RWPE1 (cell line): ENCODE measurements around the gene CNTNAP1.

ENCODE experiments used
- CTCF ChIA-PET: fragments of 350-600 bp; sonication (Branson Sonifier 250); formaldehyde crosslinking; extraction: SDS; loops from one replicate; lab custom pipeline; 2021; lab: Yijun Ruan, JAX
- POLR2A ChIA-PET: fragments of 400-600 bp; formaldehyde crosslinking; extraction: SDS; loops from one replicate; lab custom pipeline; 2020; ENCODE audit warnings: antibody characterized with exemption; ENCODE audit not compliant: low non-redundant PET; lab: Yijun Ruan, JAX
- DNase-seq: peaks from one replicate; pipeline ENCODE4 v3.0.0; 2012; ENCODE audit warnings: low spot score
- H3K27ac ChIP-seq: fragments of 450-650 bp; 2 replicates; pipeline ENCODE4 v1.5.1; 2017
- TF ChIP-seq, protein P1 (sequence below): fragments of 450-650 bp; conservative IDR thresholded peaks from 2 replicates; pipeline ENCODE4 v1.5.1; 2017; ENCODE audit warnings: low read depth, mild to moderate bottlenecking

Gene CNTNAP1

DNA sequence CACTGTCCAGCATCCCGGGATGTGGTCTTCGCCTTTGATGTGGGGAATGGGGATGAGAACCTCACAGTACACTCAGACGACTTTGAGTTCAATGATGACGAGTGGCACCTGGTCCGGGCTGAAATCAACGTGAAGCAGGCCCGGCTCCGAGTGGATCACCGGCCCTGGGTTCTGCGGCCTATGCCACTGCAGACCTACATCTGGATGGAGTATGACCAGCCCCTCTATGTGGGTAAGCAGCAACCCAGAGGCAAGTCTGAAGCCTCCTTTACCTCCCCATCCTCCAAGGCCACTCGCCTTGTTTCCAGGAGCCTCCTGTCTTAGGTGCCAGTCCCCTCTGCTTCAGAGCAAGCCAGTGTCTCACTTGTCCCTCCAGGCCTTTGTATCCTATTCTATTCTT, 10.2 kb downstream of the CNTNAP1 start:
- DNase-seq, result no peak
- H3K27ac ChIP-seq, result no peak overlapping the region
- ChIA-PET POLR2A (interaction anchor here (0.5 kb wide), 1 partner anchor 34 kb away, joined by 8 read pairs; no protein-coding TSS in a partner anchor), CTCF (interaction anchor here (0.6 to 0.7 kb wide), 2 partner anchors 87 to 591 kb away, joined by 3 to 6 read pairs; no protein-coding TSS in a partner anchor)
- TF ChIP-seq, protein P1, sequence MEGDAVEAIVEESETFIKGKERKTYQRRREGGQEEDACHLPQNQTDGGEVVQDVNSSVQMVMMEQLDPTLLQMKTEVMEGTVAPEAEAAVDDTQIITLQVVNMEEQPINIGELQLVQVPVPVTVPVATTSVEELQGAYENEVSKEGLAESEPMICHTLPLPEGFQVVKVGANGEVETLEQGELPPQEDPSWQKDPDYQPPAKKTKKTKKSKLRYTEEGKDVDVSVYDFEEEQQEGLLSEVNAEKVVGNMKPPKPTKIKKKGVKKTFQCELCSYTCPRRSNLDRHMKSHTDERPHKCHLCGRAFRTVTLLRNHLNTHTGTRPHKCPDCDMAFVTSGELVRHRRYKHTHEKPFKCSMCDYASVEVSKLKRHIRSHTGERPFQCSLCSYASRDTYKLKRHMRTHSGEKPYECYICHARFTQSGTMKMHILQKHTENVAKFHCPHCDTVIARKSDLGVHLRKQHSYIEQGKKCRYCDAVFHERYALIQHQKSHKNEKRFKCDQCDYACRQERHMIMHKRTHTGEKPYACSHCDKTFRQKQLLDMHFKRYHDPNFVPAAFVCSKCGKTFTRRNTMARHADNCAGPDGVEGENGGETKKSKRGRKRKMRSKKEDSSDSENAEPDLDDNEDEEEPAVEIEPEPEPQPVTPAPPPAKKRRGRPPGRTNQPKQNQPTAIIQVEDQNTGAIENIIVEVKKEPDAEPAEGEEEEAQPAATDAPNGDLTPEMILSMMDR, result no peak

DNA sequence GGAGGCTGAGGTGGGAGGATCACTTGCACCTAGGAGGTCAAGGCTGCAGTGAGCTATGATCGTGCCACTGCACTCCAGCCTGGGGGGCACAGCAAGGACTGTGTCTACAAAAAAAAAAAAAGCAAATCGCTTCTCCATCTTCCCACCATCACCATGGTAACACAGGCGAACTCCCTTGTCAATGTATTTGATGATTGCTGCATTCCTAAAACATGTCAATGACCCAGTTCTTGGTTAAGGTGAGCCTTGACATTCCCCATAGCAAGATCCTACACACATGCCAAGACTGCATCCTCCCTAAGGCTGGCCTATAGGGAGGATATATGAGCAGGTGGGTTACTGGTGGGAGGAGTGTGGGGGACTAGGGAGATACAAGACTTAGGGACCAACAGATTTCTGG, 12.2 kb downstream of the CNTNAP1 start:
- CTCF ChIA-PET, result no interaction called here
- POLR2A ChIA-PET, result no interaction called here
- TF ChIP-seq, protein P1, result no peak

DNA sequence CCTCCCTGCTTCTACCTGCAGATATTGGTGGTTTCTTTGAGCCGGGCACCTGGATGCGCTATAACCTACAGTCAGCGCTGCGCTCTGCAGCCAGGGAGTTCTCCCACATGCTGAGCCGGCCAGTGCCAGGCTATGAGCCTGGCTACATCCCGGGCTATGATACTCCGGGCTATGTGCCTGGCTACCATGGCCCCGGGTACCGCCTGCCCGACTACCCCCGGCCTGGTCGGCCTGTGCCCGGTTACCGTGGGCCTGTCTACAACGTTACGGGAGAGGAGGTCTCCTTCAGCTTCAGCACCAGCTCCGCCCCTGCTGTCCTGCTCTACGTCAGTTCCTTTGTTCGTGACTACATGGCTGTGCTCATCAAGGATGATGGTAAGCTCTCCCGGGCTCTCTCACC, 13.2 kb downstream of the CNTNAP1 start:
- ChIA-PET POLR2A (no interaction called here), CTCF (interaction anchor here (0.6 to 0.7 kb wide), 2 partner anchors 125 to 720 kb away, joined by 3 to 6 read pairs; no protein-coding TSS in a partner anchor)
- TF ChIP-seq, protein P1, result no peak
- H3K27ac ChIP-seq, result 0 out of 2 replicates have a peak overlapping the region, but pooled peaks have one; percentile 19
- DNase-seq, result no peak

More for the DNA sequence above, 12.2 kb downstream of the CNTNAP1 start:
- no peak overlapping the region for H3K27ac ChIP-seq
- no peak for DNase-seq

DNA sequence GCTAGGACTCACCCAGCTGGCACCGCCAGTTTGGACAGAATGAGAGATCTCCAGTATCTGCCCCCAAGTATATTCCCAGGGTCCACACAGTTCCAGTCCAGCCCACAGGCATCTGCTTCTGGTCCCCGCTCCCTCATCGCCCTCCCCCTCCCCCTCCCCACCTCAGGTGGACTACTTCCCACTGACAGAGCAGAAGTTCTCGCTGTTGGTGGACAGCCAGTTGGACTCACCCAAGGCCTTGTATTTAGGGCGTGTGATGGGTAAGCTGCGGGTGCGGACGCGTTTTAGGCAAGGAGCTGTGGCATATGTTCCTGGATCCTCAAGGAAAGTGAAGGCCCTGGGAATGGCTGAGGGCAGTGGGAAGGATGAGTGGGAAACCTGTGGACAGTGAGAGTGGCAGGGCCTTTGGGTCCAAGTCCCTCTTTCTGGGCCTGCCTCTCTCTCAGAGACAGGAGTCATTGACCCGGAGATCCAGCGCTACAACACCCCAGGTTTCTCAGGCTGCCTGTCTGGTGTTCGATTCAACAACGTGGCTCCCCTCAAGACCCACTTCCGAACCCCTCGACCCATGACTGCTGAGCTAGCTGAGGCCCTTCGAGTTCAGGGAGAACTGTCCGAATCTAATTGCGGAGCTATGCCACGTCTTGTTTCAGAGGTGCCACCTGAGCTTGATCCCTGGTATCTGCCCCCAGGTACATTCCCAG, 14.9 kb downstream of the CNTNAP1 start:
- ChIA-PET POLR2A (no interaction called here), CTCF (interaction anchor here (0.8 kb wide), 1 partner anchor 144 kb away, joined by 3 read pairs; no protein-coding TSS in a partner anchor)
- DNase-seq, result no peak
- peak overlapping the region; percentile 28; the same call in 1 of the 2 replicates for H3K27ac ChIP-seq
- TF ChIP-seq, protein P1, result no peak

DNA sequence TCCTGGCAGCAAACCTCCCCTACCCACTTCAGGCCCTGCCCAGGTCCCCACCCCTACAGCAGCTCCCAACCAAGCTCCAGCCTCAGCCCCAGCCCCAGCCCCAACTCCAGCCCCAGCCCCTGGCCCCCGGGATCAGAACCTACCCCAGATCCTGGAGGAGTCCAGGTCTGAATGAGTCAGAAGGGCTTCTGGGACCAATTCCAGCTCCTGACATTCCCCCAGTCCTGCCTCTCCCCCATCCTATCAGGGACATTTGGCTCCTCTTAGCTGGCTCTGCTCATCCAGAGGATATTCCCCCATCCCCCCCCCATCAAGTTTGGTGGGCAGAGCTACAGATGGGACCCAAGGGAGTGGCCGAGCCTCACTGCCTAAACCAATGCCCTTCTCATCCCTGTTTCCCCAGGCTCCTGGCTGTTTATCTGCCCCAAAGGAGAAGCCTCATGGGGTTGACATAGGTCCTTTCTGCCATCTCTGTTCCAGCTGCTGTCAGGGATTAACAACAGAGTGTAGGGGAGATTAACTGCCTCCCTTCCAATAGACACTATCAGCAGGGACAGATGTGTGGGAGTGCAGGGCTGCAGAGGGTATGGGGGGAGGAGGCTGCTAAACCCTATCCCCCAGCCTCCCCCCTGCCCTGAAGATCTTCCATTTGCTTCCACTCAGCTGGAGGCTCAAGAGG, 16.5 kb downstream of the CNTNAP1 start:
- ChIA-PET CTCF (interaction anchor here (0.6 to 1.0 kb wide), 2 partner anchors 120 to 675 kb away, joined by 3 to 4 read pairs; no protein-coding TSS in a partner anchor), POLR2A (interaction anchor here (0.6 kb wide), 1 partner anchor 9 kb away, joined by 4 read pairs; no protein-coding TSS in a partner anchor)
- TF ChIP-seq, protein P1, result no peak
- DNase-seq, result peak; percentile 52
- peak overlapping the region; percentile 59 for H3K27ac ChIP-seq

DNA sequence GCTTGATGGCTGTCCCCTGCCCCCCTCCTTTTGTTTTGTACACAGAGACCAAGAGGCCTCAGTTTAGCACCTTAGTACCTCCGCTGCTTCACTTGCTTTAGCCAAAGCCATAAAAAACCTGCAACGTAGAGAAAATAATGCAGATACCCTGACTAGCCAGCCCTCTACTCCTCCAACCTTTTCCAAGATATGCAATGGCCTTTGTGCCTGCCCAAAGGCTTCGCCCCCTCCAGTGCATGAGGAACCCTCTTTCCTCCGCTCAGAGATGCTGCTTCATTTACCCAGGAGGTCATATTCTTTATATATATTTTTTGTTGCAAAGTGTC, 17.0 kb downstream of the CNTNAP1 start:
- POLR2A ChIA-PET, result no interaction called here
- CTCF ChIA-PET, result interaction anchor here (1.0 kb wide), 1 partner anchor 121 kb away, joined by 4 read pairs; no protein-coding TSS in a partner anchor
- peak overlapping the region; percentile 59 for H3K27ac ChIP-seq
- DNase-seq, result no peak
- TF ChIP-seq, protein P1, result no peak
